WTC11 (cell line): Measurements from ENCODE around the gene SHC2. TPM values are rescaled to one million over a fixed set of nuclear protein-coding genes. Genes with fewer than 3 reads are reported as not detected.

Experiments
- ATAC-seq: fragments of 200-7000 bp; cut with Tn5 transposase; 2 replicates; pipeline ENCODE4 v1.10.0; 2021; ENCODE audit warnings: mild to moderate bottlenecking, moderate library complexity
- CTCF ChIA-PET: fragments of 300-600 bp; sonication (Branson Sonifier 250); formaldehyde crosslinking; loops from one replicate; lab custom pipeline; 2021; ENCODE audit warnings: antibody characterized with exemption; lab: Charles Lee
- POLR2A ChIA-PET: fragments of 350-600 bp; sonication (Branson Sonifier 250); formaldehyde crosslinking; loops from one replicate; lab custom pipeline; 2021; ENCODE audit warnings: antibody characterized with exemption; lab: Charles Lee
- DNase-seq: peaks from one replicate; pipeline ENCODE4 v3.0.0; 2021; ENCODE audit warnings: low spot score
- H3K27ac Mint-ChIP-seq: 2 replicates; pipeline ENCODE4 v1.8.0; 2021; ENCODE audit warnings: mixed read lengths
- H3K27me3 Mint-ChIP-seq: 2 replicates; pipeline ENCODE4 v1.8.0; 2021; ENCODE audit warnings: low read depth, mild to moderate bottlenecking, moderate library complexity, mixed read lengths
- H3K36me3 Mint-ChIP-seq: 2 replicates; pipeline ENCODE4 v1.8.0; 2021; ENCODE audit warnings: mixed read lengths
- H3K4me1 Mint-ChIP-seq: 2 replicates; pipeline ENCODE4 v1.8.0; 2022; ENCODE audit warnings: mixed read lengths
- H3K4me3 Mint-ChIP-seq: 2 replicates; pipeline ENCODE4 v1.8.0; 2021; ENCODE audit warnings: mild to moderate bottlenecking, moderate library complexity, mixed read lengths
- H3K9me3 Mint-ChIP-seq: 2 replicates; pipeline ENCODE4 v1.8.0; 2021; ENCODE audit warnings: mixed read lengths
- CBFB ChIP-seq: sonication (generic); formaldehyde crosslinking; IDR thresholded peaks from 2 replicates; pipeline ENCODE4 v1.8.1; 2022; ENCODE audit warnings: mild to moderate bottlenecking, low read depth, missing genetic modification reagents
- FOXP1 ChIP-seq: sonication (generic); formaldehyde crosslinking; IDR thresholded peaks from 2 replicates; pipeline ENCODE4 v1.8.0; 2022; ENCODE audit warnings: missing genetic modification reagents, mild to moderate bottlenecking, moderate library complexity, borderline replicate concordance
- GRHL2 ChIP-seq: fragments of 250-450 bp; sonication (Bioruptor Pico); IDR thresholded peaks from 2 replicates; pipeline ENCODE4 v1.8.0; 2022; ENCODE audit warnings: mild to moderate bottlenecking, moderate library complexity; ENCODE audit not compliant: insufficient replicate concordance, severe bottlenecking
- NFYB ChIP-seq: sonication (generic); formaldehyde crosslinking; conservative IDR thresholded peaks from 2 replicates; pipeline ENCODE4 v1.8.0; 2022; ENCODE audit warnings: low read depth, missing genetic modification reagents
- RORB ChIP-seq: fragments of 250-450 bp; sonication (Bioruptor Pico); IDR thresholded peaks from 2 replicates; pipeline ENCODE4 v1.9.0; 2021; ENCODE audit warnings: mild to moderate bottlenecking
- SMAD3 ChIP-seq: sonication (generic); formaldehyde crosslinking; IDR thresholded peaks from 2 replicates; pipeline ENCODE4 v1.8.0; 2022; ENCODE audit warnings: missing genetic modification reagents, mild to moderate bottlenecking, borderline replicate concordance
- ZNF219 ChIP-seq: sonication (generic); formaldehyde crosslinking; IDR thresholded peaks from 2 replicates; pipeline ENCODE4 v1.8.0; 2023; ENCODE audit warnings: missing genetic modification reagents, mild to moderate bottlenecking, borderline replicate concordance
- ZNF232 ChIP-seq: sonication (generic); formaldehyde crosslinking; IDR thresholded peaks from 2 replicates; pipeline ENCODE4 v1.8.0; 2022; ENCODE audit warnings: mild to moderate bottlenecking, missing genetic modification reagents
- ZNF423 ChIP-seq: fragments of 250-450 bp; sonication (Bioruptor Pico); IDR thresholded peaks from 2 replicates; pipeline ENCODE4 v2.1.2; 2022; ENCODE audit warnings: mild to moderate bottlenecking, moderate library complexity
- total RNA-seq: library from RNA; stranded (reverse); gene quantifications from 3 replicates; pipeline ENCODE4 v1.2.3, GENCODE V29; 2021
- TF ChIP-seq, protein P1 (sequence below): sonication (generic); formaldehyde crosslinking; IDR thresholded peaks from 2 replicates; pipeline ENCODE4 v1.8.1; 2022; ENCODE audit warnings: mild to moderate bottlenecking, missing genetic modification reagents, moderate library complexity, borderline replicate concordance
- TF ChIP-seq, protein P2 (sequence below): sonication (generic); formaldehyde crosslinking; conservative IDR thresholded peaks from 2 replicates; pipeline ENCODE4 v1.8.1; 2023; ENCODE audit warnings: mild to moderate bottlenecking, low read depth, missing genetic modification reagents, moderate library complexity

SHC2 gene
- total RNA-seq, 1 experiment from 2014 or later, result 8.4 TPM

DNA sequence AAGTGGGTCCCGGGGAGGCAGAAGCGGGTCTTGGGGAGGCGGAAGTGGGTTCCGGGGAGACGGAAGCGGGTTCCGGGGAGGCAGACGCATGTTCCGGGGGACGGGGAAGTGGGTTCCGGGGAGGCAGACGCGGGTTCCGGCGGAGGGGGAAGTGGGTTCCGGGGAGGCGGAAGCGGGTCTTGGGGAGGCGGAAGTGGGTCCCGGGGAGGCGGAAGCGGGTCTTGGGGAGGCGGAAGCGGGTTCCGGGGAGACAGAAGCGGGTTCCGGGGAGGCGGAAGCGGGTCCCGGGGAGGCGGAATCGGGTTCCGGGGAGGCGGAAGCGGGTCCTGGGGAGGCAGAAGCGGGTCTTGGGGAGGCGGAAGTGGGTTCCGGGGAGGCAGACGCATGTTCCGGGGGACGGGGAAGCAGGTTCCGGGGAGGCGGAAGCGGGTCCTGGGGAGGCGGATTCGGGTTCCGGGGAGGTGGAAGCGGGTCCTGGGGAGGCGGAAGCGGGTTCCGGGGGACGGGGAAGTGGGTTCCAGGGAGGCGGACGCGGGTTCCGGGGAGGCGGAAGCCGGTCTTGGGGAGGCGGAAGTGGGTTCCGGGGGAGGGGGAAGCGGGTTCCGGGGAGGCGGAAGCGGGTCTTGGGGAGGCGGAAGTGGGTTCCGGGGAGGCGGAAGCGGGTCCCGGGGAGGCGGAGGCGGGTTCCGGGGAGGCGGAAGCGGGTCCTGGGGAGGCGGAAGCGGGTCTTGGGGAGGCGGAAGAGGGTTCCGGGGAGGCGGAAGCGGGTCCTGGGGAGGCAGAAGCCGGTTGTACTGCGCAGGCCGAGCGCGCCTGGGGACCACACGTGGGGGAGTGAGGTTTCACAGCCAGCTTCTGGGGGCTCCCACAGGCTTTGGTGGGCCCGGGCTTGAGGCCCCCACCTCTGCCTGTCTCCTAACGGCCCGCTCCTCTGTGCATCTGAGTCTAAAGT is 2.5 kb downstream of the SHC2 start (continued):
- TF ChIP-seq GRHL2 (no peak), CBFB (CRISPR knock-in tag) (no peak), ZNF423 (no peak), NFYB (CRISPR knock-in tag) (no peak)
- TF ChIP-seq, protein P1, sequence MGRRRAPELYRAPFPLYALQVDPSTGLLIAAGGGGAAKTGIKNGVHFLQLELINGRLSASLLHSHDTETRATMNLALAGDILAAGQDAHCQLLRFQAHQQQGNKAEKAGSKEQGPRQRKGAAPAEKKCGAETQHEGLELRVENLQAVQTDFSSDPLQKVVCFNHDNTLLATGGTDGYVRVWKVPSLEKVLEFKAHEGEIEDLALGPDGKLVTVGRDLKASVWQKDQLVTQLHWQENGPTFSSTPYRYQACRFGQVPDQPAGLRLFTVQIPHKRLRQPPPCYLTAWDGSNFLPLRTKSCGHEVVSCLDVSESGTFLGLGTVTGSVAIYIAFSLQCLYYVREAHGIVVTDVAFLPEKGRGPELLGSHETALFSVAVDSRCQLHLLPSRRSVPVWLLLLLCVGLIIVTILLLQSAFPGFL (CRISPR knock-in tag), result no peak

DNA sequence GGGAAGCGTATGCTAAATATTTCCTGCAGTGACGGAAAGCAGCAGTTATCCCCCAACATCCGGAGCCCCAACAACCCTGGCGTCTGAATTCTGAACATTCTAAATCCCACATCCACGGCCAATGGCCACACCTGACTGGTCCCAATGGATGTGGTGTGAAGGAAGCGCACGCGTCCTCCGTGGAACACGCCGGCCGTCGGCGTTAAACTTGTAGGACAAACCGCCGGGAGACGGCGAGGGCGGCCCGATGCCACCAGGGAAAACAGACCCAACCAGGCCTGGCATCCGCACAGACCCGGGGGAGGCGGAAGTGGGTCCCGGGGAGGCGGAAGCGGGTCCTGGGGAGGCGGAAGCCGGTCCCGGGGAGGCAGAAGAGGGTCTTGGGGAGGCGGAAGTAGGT is 3.2 kb downstream of the SHC2 start:
- peaks cover 24% of the 10 kb centered on the region for H3K27me3 Mint-ChIP-seq
- CTCF ChIA-PET, result no interaction called here
- no peak overlapping the region for H3K27ac Mint-ChIP-seq
- TF ChIP-seq FOXP1 (CRISPR knock-in tag) (no peak), RORB (CRISPR knock-in tag) (no peak)
- ATAC-seq (no peak), DNase-seq (no peak)
- H3K4me3 Mint-ChIP-seq, result no peak overlapping the region
- no peaks in the 10 kb centered on the region for H3K36me3 Mint-ChIP-seq
- no peaks in the 10 kb centered on the region for H3K9me3 Mint-ChIP-seq
- POLR2A ChIA-PET, result no interaction called here
- H3K4me1 Mint-ChIP-seq, result peaks cover 6% of the 10 kb centered on the region; the same call in 1 of the 2 replicates

DNA sequence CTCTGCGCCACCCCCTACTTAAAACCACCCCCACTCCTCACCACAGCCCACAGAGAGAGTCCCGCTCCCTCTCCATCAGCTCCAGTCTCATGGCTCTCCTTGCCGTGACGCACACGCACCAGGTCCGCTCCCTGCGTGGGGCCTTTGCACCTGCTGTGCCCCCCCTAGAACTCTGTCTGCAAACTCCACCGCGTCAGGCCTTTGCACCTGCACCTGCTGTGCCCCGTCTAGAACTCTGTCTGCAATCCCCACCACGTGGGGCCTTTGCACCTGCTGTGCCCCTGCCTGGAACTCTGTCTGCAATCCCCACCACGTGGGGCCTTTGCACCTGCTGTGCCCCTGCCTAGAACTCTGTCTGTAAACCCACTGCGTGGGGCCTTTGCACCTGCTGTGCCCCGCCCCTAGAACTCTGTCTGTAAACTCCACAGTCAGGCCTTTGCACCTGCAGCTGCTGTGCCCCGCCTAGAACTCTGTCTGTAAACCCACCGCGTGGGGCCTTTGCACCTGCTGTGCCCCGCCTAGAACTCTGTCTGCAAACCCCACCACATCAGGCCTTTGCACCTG is 4.2 kb downstream of the SHC2 start:
- POLR2A ChIA-PET, result no interaction called here
- Mint-ChIP-seq H3K9me3 (0 out of 2 replicates have a peak, but pooled peaks cover 2% of the 10 kb centered on the region), H3K4me3 (no peak overlapping the region), H3K4me1 (peaks cover 6% of the 10 kb centered on the region; the same call in 1 of the 2 replicates), H3K36me3 (peaks cover 3% of the 10 kb centered on the region; the same call in 1 of the 2 replicates), H3K27me3 (peaks cover 16% of the 10 kb centered on the region), H3K27ac (no peak overlapping the region)
- DNase-seq (no peak), ATAC-seq (no peak)
- peak; percentile 38; the same call in 1 of the 2 replicates for TF ChIP-seq ZNF423
- TF ChIP-seq ZNF232, result no peak
- CTCF ChIA-PET, result interaction anchor here (0.5 kb wide), 1 partner anchor 634 kb away, joined by 3 read pairs; no protein-coding TSS in a partner anchor

DNA sequence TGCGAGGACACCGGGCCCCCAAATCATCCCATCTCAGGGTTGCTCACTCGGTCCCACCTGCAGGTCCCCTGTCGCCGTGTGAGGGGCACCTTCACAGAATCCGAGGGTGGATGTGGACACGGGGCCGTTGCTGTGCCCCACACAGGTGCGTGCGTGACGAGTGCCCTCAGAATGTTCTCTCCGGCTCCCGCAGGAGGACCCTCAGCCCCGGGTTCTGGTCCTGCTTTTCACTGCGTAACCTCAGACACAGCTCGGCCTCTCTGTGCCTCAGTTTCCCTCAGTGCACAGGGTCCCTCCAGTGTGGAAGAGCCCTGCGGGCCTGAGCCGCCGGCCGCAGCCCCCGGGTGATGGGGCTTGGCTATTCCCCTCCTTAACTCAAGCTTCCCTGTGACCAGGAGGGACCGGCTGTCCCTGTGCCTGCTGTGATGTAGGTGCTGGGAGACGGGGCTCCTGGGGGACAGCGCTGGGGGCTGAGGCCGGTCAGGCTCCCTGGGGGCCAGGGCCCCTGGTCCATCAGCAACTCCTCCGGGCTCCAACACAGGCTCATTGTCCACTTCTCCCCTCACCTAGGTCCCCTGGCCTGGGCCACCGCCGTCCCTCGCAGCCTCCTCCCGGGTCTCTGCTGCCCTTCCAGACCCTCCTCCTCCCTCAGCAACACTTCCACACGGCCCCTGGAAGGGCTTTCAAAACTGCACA is 4.8 kb downstream of the SHC2 start:
- peaks cover 8% of the 10 kb centered on the region; the same call in 1 of the 2 replicates for H3K36me3 Mint-ChIP-seq
- ATAC-seq (no peak), DNase-seq (no peak)
- peaks cover 13% of the 10 kb centered on the region for H3K27me3 Mint-ChIP-seq
- POLR2A ChIA-PET, result no interaction called here
- TF ChIP-seq SMAD3 (no peak), ZNF219 (CRISPR knock-in tag) (no peak)
- TF ChIP-seq, protein P2, sequence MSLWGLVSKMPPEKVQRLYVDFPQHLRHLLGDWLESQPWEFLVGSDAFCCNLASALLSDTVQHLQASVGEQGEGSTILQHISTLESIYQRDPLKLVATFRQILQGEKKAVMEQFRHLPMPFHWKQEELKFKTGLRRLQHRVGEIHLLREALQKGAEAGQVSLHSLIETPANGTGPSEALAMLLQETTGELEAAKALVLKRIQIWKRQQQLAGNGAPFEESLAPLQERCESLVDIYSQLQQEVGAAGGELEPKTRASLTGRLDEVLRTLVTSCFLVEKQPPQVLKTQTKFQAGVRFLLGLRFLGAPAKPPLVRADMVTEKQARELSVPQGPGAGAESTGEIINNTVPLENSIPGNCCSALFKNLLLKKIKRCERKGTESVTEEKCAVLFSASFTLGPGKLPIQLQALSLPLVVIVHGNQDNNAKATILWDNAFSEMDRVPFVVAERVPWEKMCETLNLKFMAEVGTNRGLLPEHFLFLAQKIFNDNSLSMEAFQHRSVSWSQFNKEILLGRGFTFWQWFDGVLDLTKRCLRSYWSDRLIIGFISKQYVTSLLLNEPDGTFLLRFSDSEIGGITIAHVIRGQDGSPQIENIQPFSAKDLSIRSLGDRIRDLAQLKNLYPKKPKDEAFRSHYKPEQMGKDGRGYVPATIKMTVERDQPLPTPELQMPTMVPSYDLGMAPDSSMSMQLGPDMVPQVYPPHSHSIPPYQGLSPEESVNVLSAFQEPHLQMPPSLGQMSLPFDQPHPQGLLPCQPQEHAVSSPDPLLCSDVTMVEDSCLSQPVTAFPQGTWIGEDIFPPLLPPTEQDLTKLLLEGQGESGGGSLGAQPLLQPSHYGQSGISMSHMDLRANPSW (CRISPR knock-in tag), result no peak
- no peak overlapping the region for H3K4me3 Mint-ChIP-seq
- H3K4me1 Mint-ChIP-seq, result peaks cover 6% of the 10 kb centered on the region; the same call in 1 of the 2 replicates
- peaks cover 9% of the 10 kb centered on the region; the same call in 1 of the 2 replicates for H3K9me3 Mint-ChIP-seq
- H3K27ac Mint-ChIP-seq, result no peak overlapping the region
- CTCF ChIA-PET, result no interaction called here
